Sigmoid colon (tissue), 4 donors: ENCODE measurements around the gene COPB2.

Source experiments
- CTCF ChIP-seq, 4 experiments: fragments of 450-650 bp in 3 of 4; fragments of 200-600 bp in 1 of 4; IDR thresholded peaks; one replicate each; pipeline ENCODE4 v1.5.1; 2016 to 2019; ENCODE audit warnings: antibody characterized with exemption in 4 of 4, mild to moderate bottlenecking in 3 of 4, moderate library complexity in 2 of 4
- EP300 ChIP-seq, 4 donors: sonication (generic); formaldehyde crosslinking; IDR thresholded peaks; one replicate each; pipeline ENCODE4 v1.6.1; 2017; ENCODE audit warnings: antibody characterized with exemption in 4 of 4
- POLR2AphosphoS5 ChIP-seq, 4 donors: sonication (generic); formaldehyde crosslinking; IDR thresholded peaks; one replicate each; pipeline ENCODE4 v1.6.1; 2017; ENCODE audit warnings: antibody characterized with exemption in 4 of 4

GRCh38 chr3:139340784-139341183, 48.7 kb downstream of the COPB2 start:
- TF ChIP-seq EP300 (IDR thresholded peaks at IDR 0.05) (no peak), POLR2AphosphoS5 (IDR thresholded peaks at IDR 0.05) (no peak), CTCF (IDR thresholded peaks at IDR 0.05) (no peak)
